NCI-H2081 treated with DMSO at 0.1 percent for 48 hours (cell line): ENCODE measurements around the gene OR52B4.
"Not testable (repeated sequence)": the region's sequence is repeated elsewhere in the genome, so short reads cannot be mapped to it uniquely, and the experiment has no call there.

Experiments
- DNase-seq: peaks from one replicate; lab custom pipeline; 2025; lab: John Stamatoyannopoulos, UW

The OR52B4 gene

DNA sequence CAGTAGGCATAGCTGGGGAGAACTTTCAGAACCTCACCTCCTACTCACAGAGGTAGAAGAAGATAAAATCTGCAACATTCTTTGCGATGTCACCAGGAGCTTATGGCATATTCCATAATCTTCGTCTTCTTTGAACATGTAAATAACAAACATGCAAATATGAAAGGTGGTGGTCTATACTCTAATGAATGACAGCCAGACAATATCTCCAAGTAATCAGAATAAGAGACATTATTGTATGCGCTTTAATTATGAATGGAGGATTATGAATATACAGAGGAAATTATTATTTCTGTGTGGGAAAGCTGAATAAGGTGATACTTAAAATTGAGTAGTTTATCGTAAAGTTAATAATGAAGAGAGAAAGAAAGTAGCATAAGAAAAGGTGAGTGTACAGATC, at the start of gene OR52B4:
Gene OR52B4 (minus strand): TSS at position 101 of the 400 bp plus-strand sequence. CDS start 91 bp downstream, at position 10.
- DNase-seq = no peak

DNA sequence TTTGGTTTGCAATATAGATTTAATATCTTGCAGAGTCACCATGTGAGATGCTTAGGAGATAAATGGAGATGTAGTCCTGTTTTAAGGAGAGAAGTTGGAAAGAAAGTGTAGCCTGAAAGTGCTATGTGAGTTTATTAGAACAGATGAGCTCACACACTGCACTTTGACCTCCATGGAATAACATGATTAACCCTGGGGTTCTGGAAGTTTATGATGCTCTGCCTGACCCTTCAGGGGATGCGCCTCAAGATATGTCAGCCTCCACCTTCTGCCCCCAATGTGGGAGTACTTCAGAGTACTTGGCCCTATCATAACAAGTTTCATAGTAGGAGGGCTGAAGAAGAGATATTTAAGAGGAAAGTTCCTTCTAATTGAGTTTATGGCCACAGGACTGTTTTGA, 48.6 kb upstream of the OR52B4 start:
- no peak for DNase-seq

DNA sequence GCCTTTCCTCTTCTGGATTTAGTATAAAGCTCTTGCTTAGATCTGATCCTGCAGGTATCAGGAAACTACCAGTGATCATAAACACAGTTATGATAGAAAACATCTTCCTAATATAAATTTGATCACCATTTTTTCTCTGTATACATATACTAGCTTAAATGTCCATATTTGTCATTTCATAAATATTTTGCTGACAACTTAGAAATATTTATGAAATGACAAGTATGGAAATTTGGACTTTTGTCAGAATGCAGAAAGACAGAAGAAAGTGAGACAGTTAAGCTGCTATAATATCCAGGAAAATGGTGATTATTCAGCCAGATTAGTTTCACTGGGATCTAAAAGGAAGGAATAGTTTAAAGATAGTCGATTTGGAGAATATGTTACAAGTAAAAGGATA, 48.1 kb upstream of the OR52B4 start:
- DNase-seq = no peak

DNA sequence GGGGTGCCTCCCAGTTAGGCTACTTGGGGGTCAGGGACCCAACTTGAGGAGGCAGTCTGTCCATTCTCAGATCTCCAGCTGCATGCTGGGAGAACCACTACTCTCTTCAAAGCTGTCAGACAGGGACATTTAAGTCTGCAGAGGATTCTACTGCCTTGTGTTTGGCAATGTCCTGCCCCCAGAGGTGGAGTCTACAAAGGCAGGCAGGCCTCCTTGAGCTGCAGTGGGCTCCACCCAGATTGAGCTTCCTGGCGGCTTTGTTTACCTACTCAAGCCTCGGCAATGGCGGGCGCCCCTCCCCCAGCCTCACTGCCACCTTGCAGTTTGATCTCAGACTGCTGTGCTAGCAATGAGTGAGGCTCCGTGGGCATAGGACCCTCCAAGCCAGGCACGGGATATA, 38.0 kb upstream of the OR52B4 start:
- DNase-seq = not testable (repeated sequence)

DNA sequence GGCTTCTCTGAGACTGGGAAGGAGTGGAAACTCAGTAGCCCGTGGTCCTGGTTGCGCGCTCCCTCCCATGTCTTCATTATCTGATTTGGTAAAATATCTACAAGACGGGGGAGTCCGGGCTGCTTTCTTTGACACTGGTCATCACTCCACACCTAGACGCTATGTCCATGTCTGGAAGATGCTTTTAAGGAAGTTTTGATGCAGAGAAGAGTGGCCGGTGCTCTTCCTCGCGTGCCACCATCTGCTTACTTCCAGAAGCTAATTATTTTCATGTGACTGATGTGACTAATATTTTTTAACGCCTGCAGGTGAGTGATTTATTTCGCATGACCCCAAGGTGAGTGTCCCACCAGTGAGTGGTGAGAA, 25.7 kb upstream of the OR52B4 start:
- DNase-seq = no peak

DNA sequence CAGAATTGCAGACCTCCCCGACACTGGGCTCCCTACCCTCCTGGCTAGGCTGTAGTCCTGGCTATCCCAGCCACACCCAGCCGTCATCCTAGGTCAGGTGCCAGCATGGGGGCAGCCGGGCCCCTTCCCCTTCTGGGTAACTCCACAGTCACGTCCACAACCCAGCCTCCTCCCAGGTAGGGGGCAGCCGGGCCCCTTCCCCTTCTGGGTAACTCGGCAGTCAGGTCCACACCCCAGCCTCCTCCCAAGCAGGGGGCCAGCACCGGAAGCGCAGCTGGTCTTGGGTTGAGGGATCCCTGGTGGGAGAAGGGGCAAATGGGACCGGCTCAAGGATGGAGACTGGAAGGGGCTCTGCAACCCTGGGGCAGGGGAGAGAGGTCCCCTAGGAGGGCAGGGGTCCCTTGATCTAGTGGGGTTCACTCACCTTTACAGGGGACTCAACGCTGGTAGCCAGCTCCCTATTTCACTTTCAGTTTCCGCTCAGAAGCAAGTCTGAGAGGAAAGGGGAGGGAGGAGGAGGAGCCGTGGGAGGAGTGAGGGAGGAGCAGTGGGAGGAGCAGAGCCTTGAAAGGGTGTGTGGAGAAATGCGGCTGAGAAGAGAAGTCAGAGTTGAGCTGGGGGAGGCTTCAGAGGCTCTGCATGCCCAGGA, 25.1 kb upstream of the OR52B4 start, which contains the start of gene TRIM21:
Gene TRIM21 (minus strand): TSS at position 494 of the 649 bp plus-strand sequence. CDS start 3,293 bp downstream, outside the sequence.
- no peak for DNase-seq

DNA sequence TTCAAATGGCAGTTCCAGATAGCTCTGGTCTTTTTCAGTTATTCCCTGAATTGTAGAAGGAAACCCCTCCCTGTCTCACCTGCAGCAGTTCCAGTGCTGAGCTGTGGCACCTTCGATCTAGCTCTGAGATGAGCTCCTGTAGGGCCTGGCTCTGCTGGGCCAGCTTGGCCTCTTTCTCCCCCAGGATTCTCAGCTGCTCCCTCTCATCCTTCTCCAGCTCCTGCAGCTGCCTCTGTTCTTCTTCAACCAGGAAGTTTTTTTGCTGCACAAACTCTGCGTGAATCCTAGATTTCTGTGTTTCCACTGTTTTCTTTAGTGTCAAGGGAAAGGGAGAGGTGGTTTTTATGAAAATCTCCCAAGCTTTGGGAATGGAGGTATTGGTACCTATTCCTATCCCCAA, 20.0 kb upstream of the OR52B4 start:
- no peak for DNase-seq

DNA sequence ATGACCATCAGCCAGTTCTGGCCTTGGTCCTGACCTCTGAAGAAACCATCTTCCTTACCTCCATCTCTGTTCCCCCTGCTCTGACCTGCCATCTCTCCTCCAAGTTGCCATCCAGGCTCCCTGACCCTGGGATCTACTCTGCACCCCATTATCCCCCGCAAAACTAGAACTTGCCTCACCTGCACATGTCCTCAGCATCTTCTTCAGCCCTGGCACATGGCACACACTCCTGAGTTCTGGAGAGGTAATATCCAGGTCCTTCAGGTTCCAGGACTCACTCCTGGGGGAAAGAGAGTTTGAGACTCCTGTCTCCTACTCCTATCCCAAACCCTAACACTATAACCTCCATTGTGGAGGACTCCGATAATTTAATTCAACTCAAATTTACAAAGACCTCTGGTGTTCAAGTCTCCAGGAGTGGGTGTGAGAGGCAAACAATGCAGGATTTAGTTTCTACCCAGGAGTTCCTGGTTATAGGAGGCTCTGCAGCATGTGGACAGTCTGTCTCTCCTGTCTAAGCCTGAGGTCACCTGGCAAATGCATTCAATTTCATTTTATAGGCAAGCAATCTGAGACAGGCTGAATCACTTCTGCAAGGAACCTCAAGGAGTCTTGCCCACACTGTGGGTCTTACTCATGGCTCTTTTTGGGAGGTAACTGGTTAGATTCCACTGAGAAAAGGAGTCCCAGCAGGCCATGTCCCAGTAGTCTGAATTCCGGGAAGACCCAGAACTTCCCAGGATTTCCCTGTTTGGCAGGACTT, 18.0 kb upstream of the OR52B4 start:
- DNase-seq = no peak

DNA sequence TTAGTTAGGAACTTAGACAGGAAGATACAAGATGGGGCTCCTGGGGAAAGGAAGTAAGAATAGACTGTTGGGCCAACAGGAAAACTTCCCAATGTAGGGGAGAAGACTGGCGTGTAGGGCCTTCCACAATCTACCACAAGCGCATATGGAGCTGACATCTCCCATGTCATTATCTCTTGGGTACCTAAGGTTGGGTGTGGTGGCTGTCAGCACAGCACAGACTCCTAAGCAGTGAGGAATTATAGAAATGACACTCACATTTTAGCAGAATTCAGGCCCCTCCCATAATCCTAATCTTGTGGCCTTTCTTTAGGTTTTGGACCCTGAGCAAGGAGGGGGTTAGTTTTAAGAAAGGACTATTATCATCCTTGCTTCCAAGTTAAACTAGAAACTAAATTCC, 13.7 kb upstream of the OR52B4 start:
- DNase-seq = no peak

DNA sequence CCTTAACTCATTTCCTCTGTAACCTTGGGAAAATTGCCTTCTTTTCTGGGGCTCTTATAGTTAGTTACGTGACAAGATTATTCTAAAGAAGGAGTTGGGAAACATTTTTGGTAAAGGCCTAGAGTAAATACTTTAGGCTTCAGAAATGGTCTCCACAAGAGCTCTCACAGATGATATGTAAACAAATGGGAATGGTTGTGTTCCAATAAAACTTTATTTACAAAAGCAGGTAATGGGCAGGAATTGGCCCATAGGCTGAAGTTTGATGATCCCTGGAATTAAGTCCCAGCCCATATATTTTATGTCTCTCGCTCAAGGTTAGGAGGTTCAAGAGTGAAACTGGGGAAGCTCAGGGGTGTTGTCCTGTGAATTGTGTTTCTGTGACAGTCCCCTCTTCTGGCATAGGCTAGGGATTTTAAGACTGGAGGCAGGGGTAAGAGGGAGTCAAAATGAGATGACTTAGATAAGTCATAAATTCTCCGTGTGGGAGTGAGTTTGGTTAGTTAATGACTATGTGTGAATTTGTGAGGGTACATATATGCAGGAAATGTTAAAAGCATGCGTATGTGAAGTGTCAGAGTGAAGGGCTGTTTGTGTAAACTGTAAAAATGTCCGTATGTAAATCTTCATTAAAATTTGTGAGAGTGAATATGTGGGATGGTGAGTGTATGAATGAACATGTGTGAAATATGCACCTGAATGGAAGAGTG, 7.4 kb upstream of the OR52B4 start:
- no peak for DNase-seq

DNA sequence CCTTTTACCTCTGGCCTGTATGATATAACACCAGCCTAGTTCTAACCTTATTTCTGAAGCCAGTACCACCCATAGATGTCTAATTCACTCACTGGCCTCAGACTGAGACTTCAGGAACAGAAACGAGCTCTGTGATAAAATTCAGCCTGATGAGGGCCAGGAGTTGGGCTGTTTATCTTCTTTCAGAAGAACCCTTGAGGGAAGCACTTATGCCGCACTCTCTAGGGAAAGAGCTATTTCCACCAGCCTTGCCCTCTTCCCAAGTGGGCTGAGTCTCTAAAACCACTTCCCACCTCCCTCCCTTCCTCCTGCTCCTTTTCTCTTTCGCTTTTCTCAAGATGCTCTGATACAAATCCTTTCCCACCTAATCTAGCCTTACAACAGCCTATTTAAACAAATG, 2.0 kb upstream of the OR52B4 start:
- DNase-seq = no peak

DNA sequence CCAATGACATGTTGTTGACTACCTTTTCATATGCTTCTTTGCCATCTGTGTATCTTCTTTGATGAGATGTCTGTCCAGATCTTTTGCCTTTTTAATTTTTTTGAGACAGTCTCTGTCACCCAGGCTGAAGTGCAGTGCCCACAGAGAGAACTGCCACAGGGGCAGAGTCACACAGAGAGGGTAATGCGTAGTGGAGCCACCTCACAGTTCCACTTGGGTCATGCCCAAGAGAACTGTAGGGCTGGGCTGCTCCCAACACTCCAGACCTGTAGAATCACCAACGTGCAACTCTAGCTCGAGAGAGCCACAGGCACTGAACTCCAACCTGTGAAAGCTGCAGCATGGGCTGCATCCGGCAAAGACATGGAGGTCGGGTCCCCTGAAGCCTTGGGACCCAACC, 20.0 kb downstream of the OR52B4 start:
- DNase-seq = not testable (repeated sequence)

DNA sequence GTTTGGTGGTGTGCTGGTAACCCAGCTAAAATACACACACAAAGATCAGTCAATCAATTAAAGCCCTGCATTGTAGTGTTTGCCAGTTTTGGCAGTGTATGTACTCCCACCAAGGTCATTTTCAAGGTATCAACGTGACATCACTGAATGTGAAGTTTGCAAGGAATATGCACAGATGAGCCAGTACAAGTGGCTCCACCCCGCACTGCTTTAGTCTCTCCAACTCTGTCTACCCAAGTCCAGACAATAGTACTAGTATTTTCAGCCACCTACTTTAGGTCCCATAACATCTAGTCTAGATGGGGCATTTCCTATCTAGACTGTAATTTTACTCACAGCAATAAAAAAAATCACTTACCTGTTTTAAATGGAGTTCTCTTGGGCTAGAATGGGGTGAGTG, 22.8 kb downstream of the OR52B4 start:
- not testable (repeated sequence) for DNase-seq

DNA sequence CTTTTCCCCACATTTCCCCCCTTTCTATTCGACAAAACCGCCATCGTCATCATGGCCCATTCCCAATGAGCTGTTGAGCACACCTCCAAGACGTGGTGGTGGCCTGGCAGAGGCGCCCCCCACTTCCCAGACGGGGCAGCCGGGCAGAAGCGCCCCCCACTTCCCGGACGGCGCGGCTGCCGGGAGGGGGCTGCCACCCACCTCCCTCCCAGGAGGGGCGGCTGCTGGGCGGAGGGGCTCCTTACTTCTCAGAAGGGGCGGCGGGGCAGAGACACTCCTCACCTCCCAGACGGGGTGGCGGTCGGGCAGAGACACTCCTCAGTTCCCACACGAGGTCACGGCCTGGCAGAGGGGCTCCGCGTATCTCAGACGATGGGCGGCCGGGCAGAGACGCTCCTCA, 33.8 kb downstream of the OR52B4 start:
- not testable (repeated sequence) for DNase-seq
